Right hindlimb (tissue), 1 donor: ENCODE measurements around the gene CCNYL1.
"Not testable (repeated sequence)": the region's sequence is repeated elsewhere in the genome, so short reads cannot be mapped to it uniquely, and the experiment has no call there.

Experiments
- DNase-seq: peaks from one replicate; pipeline ENCODE4 v3.0.0-alpha.2; 2018

The CCNYL1 gene

GRCh38 chr2:207698301-207698700 lies 13.1 kb upstream of the CCNYL1 start:
- no peak for DNase-seq

GRCh38 chr2:207704078-207704477 lies 7.4 kb upstream of the CCNYL1 start:
- no peak for DNase-seq

GRCh38 chr2:207704671-207705070 lies 6.8 kb upstream of the CCNYL1 start:
- no peak for DNase-seq

- no peak for DNase-seq
Measured at GRCh38 chr2:207706936-207707860, 4.2 kb upstream of the CCNYL1 start.

GRCh38 chr2:207711750-207712530 lies 500 bp downstream of the CCNYL1 start:
- peak; percentile 60 for DNase-seq

- DNase-seq = no peak
Measured at GRCh38 chr2:207716056-207716455, 4.6 kb downstream of the CCNYL1 start.

- DNase-seq = no peak
Measured at GRCh38 chr2:207718521-207718920, 7.1 kb downstream of the CCNYL1 start.

- DNase-seq = no peak
Measured at GRCh38 chr2:207719008-207719407, 7.6 kb downstream of the CCNYL1 start.

- DNase-seq = not testable (repeated sequence)
Measured at GRCh38 chr2:207719655-207720054, 8.2 kb downstream of the CCNYL1 start.

- DNase-seq = no peak
Measured at GRCh38 chr2:207720517-207721187, 9.2 kb downstream of the CCNYL1 start.

GRCh38 chr2:207722773-207723424 lies 11.5 kb downstream of the CCNYL1 start:
- no peak for DNase-seq

- not testable (repeated sequence) for DNase-seq
Measured at GRCh38 chr2:207723425-207723787, 12.0 kb downstream of the CCNYL1 start.

- DNase-seq = no peak
Measured at GRCh38 chr2:207724113-207724512, 12.7 kb downstream of the CCNYL1 start.

GRCh38 chr2:207725873-207726578 lies 14.6 kb downstream of the CCNYL1 start:
- no peak for DNase-seq

- DNase-seq = no peak
Measured at GRCh38 chr2:207727261-207727660, 15.8 kb downstream of the CCNYL1 start.

- no peak for DNase-seq
Measured at GRCh38 chr2:207729465-207729998, 18.1 kb downstream of the CCNYL1 start.

GRCh38 chr2:207731138-207731537 lies 19.7 kb downstream of the CCNYL1 start:
- no peak for DNase-seq

GRCh38 chr2:207733597-207734240 lies 22.3 kb downstream of the CCNYL1 start:
- no peak for DNase-seq

- DNase-seq = no peak
Measured at GRCh38 chr2:207734264-207734635, 22.8 kb downstream of the CCNYL1 start.

- DNase-seq = no peak
Measured at GRCh38 chr2:207734636-207735512, 23.4 kb downstream of the CCNYL1 start.
